OCI-LY1 (cell line): ENCODE results near the gene WFDC9.

Source experiments
- H2AFZ ChIP-seq: fragments of 200-600 bp; sonication (generic), shearing (Covaris generic); 2 replicates; pipeline ENCODE4 v1.6.0; 2014; ENCODE audit warnings: antibody characterized with exemption, mild to moderate bottlenecking, low read length
- H3F3A ChIP-seq: fragments of 200-600 bp; sonication (generic), shearing (Covaris generic); 2 replicates; pipeline ENCODE4 v1.6.0; 2014; ENCODE audit warnings: mild to moderate bottlenecking, antibody characterized with exemption, low read length, moderate library complexity; ENCODE audit not compliant: insufficient read depth
- H3K27ac ChIP-seq: fragments of 200-600 bp; sonication (generic); 2 replicates; pipeline ENCODE4 v1.5.1; 2014; ENCODE audit warnings: low read length, mixed run types, mild to moderate bottlenecking, low read depth; ENCODE audit not compliant: poor library complexity, severe bottlenecking
- H3K27me3 ChIP-seq: fragments of 200-600 bp; sonication (generic); 2 replicates; pipeline ENCODE4 v1.6.0; 2014; ENCODE audit warnings: antibody characterized with exemption, mild to moderate bottlenecking, low read length, moderate library complexity; ENCODE audit not compliant: insufficient read depth
- H3K36me3 ChIP-seq: fragments of 200-600 bp; sonication (generic); 2 replicates; pipeline ENCODE4 v1.6.1; 2014; ENCODE audit warnings: mild to moderate bottlenecking, antibody characterized with exemption, low read length, moderate library complexity, mixed read lengths; ENCODE audit not compliant: insufficient read depth
- H3K4me1 ChIP-seq: fragments of 200-600 bp; sonication (generic); 2 replicates; pipeline ENCODE4 v1.5.1; 2014; ENCODE audit warnings: mild to moderate bottlenecking, low read length, moderate library complexity; ENCODE audit not compliant: insufficient read depth, severe bottlenecking
- H3K4me2 ChIP-seq: fragments of 200-600 bp; sonication (generic), shearing (Covaris generic); 2 replicates; pipeline ENCODE4 v1.6.1; 2014; ENCODE audit warnings: low read length
- H3K4me3 ChIP-seq: fragments of 200-600 bp; sonication (generic); 2 replicates; pipeline ENCODE4 v1.5.1; 2014; ENCODE audit warnings: low read length, low read depth, mild to moderate bottlenecking, mixed read lengths; ENCODE audit not compliant: poor library complexity, severe bottlenecking
- H3K79me2 ChIP-seq: fragments of 200-600 bp; shearing (Covaris generic); 2 replicates; pipeline ENCODE4 v1.6.1; 2016; ENCODE audit warnings: mixed run types, low read length, mixed read lengths; ENCODE audit not compliant: insufficient read depth
- H3K9ac ChIP-seq: fragments of 200-600 bp; sonication (generic), shearing (Covaris generic); 2 replicates; pipeline ENCODE4 v1.6.1; 2014; ENCODE audit warnings: mild to moderate bottlenecking, low read length, mixed read lengths
- H3K9me2 ChIP-seq: fragments of 200-600 bp; sonication (generic), shearing (Covaris generic); 2 replicates; pipeline ENCODE4 v1.6.1; 2014; ENCODE audit warnings: low read depth, mild to moderate bottlenecking, low read length, mixed read lengths
- H3K9me3 ChIP-seq: fragments of 200-600 bp; shearing (Covaris generic); 2 replicates; pipeline ENCODE4 v1.6.1; 2014; ENCODE audit warnings: low read length, mixed read lengths
- H4K20me1 ChIP-seq: fragments of 200-600 bp; sonication (generic), shearing (Covaris generic); 2 replicates; pipeline ENCODE4 v1.6.0; 2016; ENCODE audit warnings: mild to moderate bottlenecking, low read length; ENCODE audit not compliant: insufficient read depth
- EZH2 ChIP-seq: fragments of 200-600 bp; sonication (generic), shearing (Covaris generic); IDR thresholded peaks from 2 replicates; pipeline ENCODE4 v1.8.0; 2017; ENCODE audit warnings: borderline replicate concordance, mixed run types, mild to moderate bottlenecking, antibody characterized with exemption, low read length, moderate library complexity, mixed read lengths
- TF ChIP-seq, protein P1 (sequence below): fragments of 200-600 bp; sonication (generic), shearing (Covaris generic); IDR thresholded peaks from 2 replicates; pipeline ENCODE4 v1.5.1; 2017; ENCODE audit warnings: mild to moderate bottlenecking, antibody characterized with exemption, low read length, moderate library complexity, mixed read lengths

Gene WFDC9

DNA sequence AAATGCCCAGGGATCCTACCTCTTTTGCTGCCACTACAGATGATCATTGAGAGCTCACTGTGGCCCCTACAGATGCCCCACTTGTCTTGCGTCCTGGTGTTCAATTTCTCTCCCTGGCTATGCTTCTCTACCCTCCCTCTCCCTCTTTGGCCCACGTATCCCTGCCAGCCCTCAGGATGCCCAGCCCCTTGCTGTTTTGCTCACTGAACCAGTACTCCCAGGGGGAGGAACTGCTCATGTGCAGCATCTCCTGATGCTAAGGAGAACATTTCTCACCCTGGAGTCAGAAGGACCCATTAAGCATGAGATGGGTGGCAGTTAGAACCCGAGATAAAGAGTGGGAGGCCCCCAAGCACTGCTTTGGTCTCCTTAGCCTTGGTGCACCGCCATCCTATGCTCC, at the start of gene WFDC9:
WFDC9 (minus strand) TSS at position 101 of the 400 bp plus-strand sequence. CDS start 21,103 bp downstream, outside the sequence.
- TF ChIP-seq, protein P1, sequence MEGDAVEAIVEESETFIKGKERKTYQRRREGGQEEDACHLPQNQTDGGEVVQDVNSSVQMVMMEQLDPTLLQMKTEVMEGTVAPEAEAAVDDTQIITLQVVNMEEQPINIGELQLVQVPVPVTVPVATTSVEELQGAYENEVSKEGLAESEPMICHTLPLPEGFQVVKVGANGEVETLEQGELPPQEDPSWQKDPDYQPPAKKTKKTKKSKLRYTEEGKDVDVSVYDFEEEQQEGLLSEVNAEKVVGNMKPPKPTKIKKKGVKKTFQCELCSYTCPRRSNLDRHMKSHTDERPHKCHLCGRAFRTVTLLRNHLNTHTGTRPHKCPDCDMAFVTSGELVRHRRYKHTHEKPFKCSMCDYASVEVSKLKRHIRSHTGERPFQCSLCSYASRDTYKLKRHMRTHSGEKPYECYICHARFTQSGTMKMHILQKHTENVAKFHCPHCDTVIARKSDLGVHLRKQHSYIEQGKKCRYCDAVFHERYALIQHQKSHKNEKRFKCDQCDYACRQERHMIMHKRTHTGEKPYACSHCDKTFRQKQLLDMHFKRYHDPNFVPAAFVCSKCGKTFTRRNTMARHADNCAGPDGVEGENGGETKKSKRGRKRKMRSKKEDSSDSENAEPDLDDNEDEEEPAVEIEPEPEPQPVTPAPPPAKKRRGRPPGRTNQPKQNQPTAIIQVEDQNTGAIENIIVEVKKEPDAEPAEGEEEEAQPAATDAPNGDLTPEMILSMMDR: no peak
- no peak for TF ChIP-seq EZH2
- H3K4me1 ChIP-seq: no peaks in the 10 kb centered on the region
- no peak within 1 kb of the TSS for H3K4me3 ChIP-seq
- no peaks in the 10 kb centered on the region for H4K20me1 ChIP-seq
- no peaks in the 10 kb centered on the region for H3K79me2 ChIP-seq
- no peaks in the 10 kb centered on the region for H3K9me2 ChIP-seq
- H2AFZ ChIP-seq: no peak within 1 kb of the TSS
- H3K27me3 ChIP-seq: no peaks in the 10 kb centered on the region
- no peaks in the 10 kb centered on the region for H3K9me3 ChIP-seq
- H3F3A ChIP-seq: no peaks in the 10 kb centered on the region
- no peaks in the 10 kb centered on the region for H3K36me3 ChIP-seq
- no peak within 1 kb of the TSS for H3K27ac ChIP-seq
- H3K9ac ChIP-seq: no peak within 1 kb of the TSS
- no peak within 1 kb of the TSS for H3K4me2 ChIP-seq

DNA sequence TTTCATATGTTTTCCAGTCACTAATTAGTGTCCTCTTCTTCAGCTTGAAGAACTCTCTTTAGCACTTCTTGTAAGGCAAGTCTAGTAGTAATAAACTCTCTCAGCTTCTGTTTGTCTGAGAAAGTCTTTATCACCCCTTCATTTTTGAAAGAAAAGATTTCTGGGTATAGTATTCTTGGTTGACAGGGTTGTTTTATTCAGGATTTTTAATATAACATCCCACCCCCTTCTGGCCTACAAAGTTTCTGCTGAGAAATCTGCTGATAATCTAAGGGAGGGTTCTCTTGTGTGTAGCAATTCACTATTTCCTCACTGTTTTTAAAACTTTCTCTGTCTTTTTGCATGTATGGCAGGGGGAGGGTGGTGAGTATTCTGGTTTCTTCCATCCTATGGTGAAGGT, 48.6 kb upstream of the WFDC9 start:
- TF ChIP-seq, protein P1: no peak
- no peak for TF ChIP-seq EZH2
- Histone ChIP-seq H3K4me2 (no peak overlapping the region), H2AFZ (no peak overlapping the region), H3K9ac (no peak overlapping the region), H4K20me1 (no peaks in the 10 kb centered on the region), H3K4me3 (no peak overlapping the region), H3K4me1 (no peaks in the 10 kb centered on the region), H3K27ac (no peak overlapping the region), H3K9me3 (no peaks in the 10 kb centered on the region; the same call in 1 of the 2 replicates), H3K79me2 (no peaks in the 10 kb centered on the region), H3F3A (no peaks in the 10 kb centered on the region), H3K27me3 (no peaks in the 10 kb centered on the region), H3K36me3 (no peaks in the 10 kb centered on the region), H3K9me2 (no peaks in the 10 kb centered on the region)

DNA sequence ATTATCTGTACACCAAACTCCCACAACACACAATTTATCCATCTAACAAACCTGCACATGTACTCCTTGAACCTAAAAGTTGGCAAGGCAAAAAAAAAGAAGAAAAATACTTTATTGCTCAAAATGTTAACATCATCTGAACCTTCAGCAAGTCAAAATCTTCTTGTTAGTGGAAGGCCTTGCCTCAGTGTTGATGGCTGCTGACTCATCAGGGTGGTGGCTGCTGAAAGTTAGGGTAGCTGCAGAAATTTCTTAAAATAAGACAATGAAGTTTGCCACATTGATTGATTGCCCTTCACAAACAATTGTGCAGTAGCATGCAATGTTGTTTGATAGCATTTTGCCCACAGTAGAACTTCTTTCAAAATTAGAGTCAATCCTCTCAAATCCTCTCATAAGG, 41.7 kb upstream of the WFDC9 start:
- Histone ChIP-seq H3K27me3 (0 out of 2 replicates have a peak, but pooled peaks cover 3% of the 10 kb centered on the region), H3F3A (no peaks in the 10 kb centered on the region), H3K27ac (no peak overlapping the region), H4K20me1 (no peaks in the 10 kb centered on the region), H3K79me2 (no peaks in the 10 kb centered on the region), H2AFZ (no peak overlapping the region), H3K4me1 (no peaks in the 10 kb centered on the region), H3K9me2 (no peaks in the 10 kb centered on the region), H3K36me3 (no peaks in the 10 kb centered on the region), H3K9me3 (no peaks in the 10 kb centered on the region), H3K4me2 (no peak overlapping the region), H3K9ac (no peak overlapping the region), H3K4me3 (no peak overlapping the region)
- TF ChIP-seq, protein P1: no peak
- TF ChIP-seq EZH2: no peak
